HG03066 (cell line): ENCODE measurements around the gene RUSC1.
"Not testable (repeated sequence)": the region's sequence is repeated elsewhere in the genome, so short reads cannot be mapped to it uniquely, and the experiment has no call there.

ENCODE experiments used
- ATAC-seq: cut with Tn5 transposase; IDR thresholded peaks from one replicate; pipeline ENCODE4 v1.9.1; 2021; ENCODE audit warnings: low read depth; ENCODE audit not compliant: unreplicated experiment

The RUSC1 gene

GRCh38 chr1:155320661-155321617 is at the start of gene RUSC1:
Gene RUSC1, plus strand, starts transcription at chr1:155320894. Its CDS starts 880 bp downstream, at chr1:155321774.
- no peak for ATAC-seq

- peak; percentile 21 for ATAC-seq
These were observed 48.0 kb upstream of the RUSC1 start for GRCh38 chr1:155272466-155273342.

GRCh38 chr1:155273343-155274245 is 47.1 kb upstream of the RUSC1 start, which contains the start of gene CLK2:
Gene CLK2, minus strand, starts transcription at chr1:155273504. Its CDS starts 2,527 bp downstream, at chr1:155270977.
- peak; percentile 68 for ATAC-seq

GRCh38 chr1:155277070-155277901 is 43.4 kb upstream of the RUSC1 start, which contains the start of gene HCN3:
Gene HCN3, plus strand, starts transcription at chr1:155277463. Its CDS starts 128 bp downstream, at chr1:155277591.
- ATAC-seq: peak; percentile 60

- no peak for ATAC-seq
These were observed 42.6 kb upstream of the RUSC1 start for GRCh38 chr1:155277902-155278688.

GRCh38 chr1:155278689-155279160 is 42.0 kb upstream of the RUSC1 start:
- ATAC-seq: no peak

- ATAC-seq: no peak
These were observed 41.4 kb upstream of the RUSC1 start for GRCh38 chr1:155279268-155279667.

GRCh38 chr1:155282488-155283091 is 38.1 kb upstream of the RUSC1 start:
- no peak for ATAC-seq

GRCh38 chr1:155284476-155284875 is 36.2 kb upstream of the RUSC1 start:
- no peak for ATAC-seq

- ATAC-seq: no peak
These were observed 35.6 kb upstream of the RUSC1 start for GRCh38 chr1:155285063-155285462.

- ATAC-seq: no peak
These were observed 35.1 kb upstream of the RUSC1 start for GRCh38 chr1:155285631-155286044.

GRCh38 chr1:155286544-155286943 is 34.1 kb upstream of the RUSC1 start:
- ATAC-seq: no peak

GRCh38 chr1:155287987-155288543 is 32.6 kb upstream of the RUSC1 start:
- ATAC-seq: no peak

GRCh38 chr1:155291006-155291405 is 29.7 kb upstream of the RUSC1 start:
- not testable (repeated sequence) for ATAC-seq

GRCh38 chr1:155293086-155293749 is 27.5 kb upstream of the RUSC1 start:
- ATAC-seq: no peak

- no peak for ATAC-seq
These were observed 26.0 kb upstream of the RUSC1 start for GRCh38 chr1:155294520-155295182.
